Small intestine (tissue), 7 donors: ENCODE measurements around the gene ABI1. TPM values are rescaled to one million over a fixed set of nuclear protein-coding genes. Genes with fewer than 3 reads are reported as not detected.

Source experiments
- DNase-seq, 2 donors: peaks; one replicate each; pipeline versions ENCODE4 v3.0.0 to v3.0.0-alpha.2; 2013
- FAIRE-seq: peaks from 2 replicates; lab custom pipeline; 2012; peaks lifted over from hg19 to GRCh38; lab: Jason Lieb, UNC
- H3K27ac ChIP-seq, 3 donors: one replicate each; pipeline ENCODE4 v1.5.1; 2013; ENCODE audit warnings: low read length in 2 of 3, mild to moderate bottlenecking in 2 of 3, control low read depth in 1 of 3, inconsistent platforms in 1 of 3, low read depth in 1 of 3, moderate library complexity in 1 of 3
- H3K27me3 ChIP-seq, 3 donors: one replicate each; pipeline ENCODE4 v1.6.1; 2013; ENCODE audit warnings: low read length in 3 of 3, inconsistent platforms in 1 of 3; ENCODE audit not compliant: control insufficient read depth in 3 of 3, insufficient read depth in 3 of 3
- H3K36me3 ChIP-seq, 3 donors: one replicate each; pipeline ENCODE4 v1.6.1; 2013; ENCODE audit warnings: low read length in 3 of 3, inconsistent platforms in 1 of 3, low read depth in 1 of 3, mild to moderate bottlenecking in 1 of 3, moderate library complexity in 1 of 3; ENCODE audit not compliant: control insufficient read depth in 3 of 3, insufficient read depth in 2 of 3
- H3K4me1 ChIP-seq, 3 donors: one replicate each; pipeline ENCODE4 v1.6.1; 2013; ENCODE audit warnings: low read length in 2 of 3, inconsistent platforms in 1 of 3, low read depth in 1 of 3, mild to moderate bottlenecking in 1 of 3, moderate library complexity in 1 of 3; ENCODE audit not compliant: control insufficient read depth in 3 of 3, insufficient read depth in 2 of 3
- H3K4me3 ChIP-seq, 3 donors: one replicate each; pipeline ENCODE4 v1.5.1; 2013; ENCODE audit warnings: low read length in 3 of 3, control low read depth in 1 of 3, inconsistent platforms in 1 of 3, low read depth in 1 of 3, mild to moderate bottlenecking in 1 of 3, moderate library complexity in 1 of 3
- H3K9me3 ChIP-seq, 2 donors: one replicate each; pipeline ENCODE4 v1.6.1; 2013; ENCODE audit warnings: low read depth in 1 of 2, low read length in 1 of 2; ENCODE audit not compliant: control insufficient read depth in 2 of 2, insufficient read depth in 1 of 2
- WGBS, 3 donors: extraction: QIAGEN DNeasy Blood & Tissue Kit; methylation state at CpG; one replicate each; pipeline ENCODE4 v1.1.7; 2013; 5-methylcytosine and 5-hydroxymethylcytosine counted together
- polyA plus RNA-seq, 4 donors: library from polyadenylated mRNA; stranded (reverse) in 3 of 4; unstranded in 1 of 4; fragments of 200-250 nt in 3 of 4; fragments of 120-200 nt in 1 of 4; gene quantifications; one replicate each; pipeline versions ENCODE4 v1.2.1 to v1.2.3, GENCODE V29; 2013
- donor health status: healthy with polysubstance abuse.
- donor health status: control.
- donor health status: control.
- donor health status: Bipolar disorder and iron deficiency.
- donor health status: healthy.

ABI1 gene
- polyA plus RNA-seq, 4 donors, result 25.5 to 53.0 (median 38.4) TPM

- 83 to 92% (median 90%) methylated on average over 4 of the region's 4 CpGs for whole genome bisulfite sequencing, 3 donors
- Histone ChIP-seq H3K27me3 (no peaks in the 10 kb centered on the region), H3K4me3 (no peak overlapping the region), H3K27ac (no peak overlapping the region), H3K4me1 (peaks cover 0 to 27% (median 0%) of the 10 kb centered on the region in 3 donors), H3K9me3 (no peaks in the 10 kb centered on the region), H3K36me3 (peaks cover 3 to 59% (median 16%) of the 10 kb centered on the region in 3 donors)
- FAIRE-seq (no peak), DNase-seq (no peak)
These were observed 125.3 kb downstream of the ABI1 start for GRCh38 chr10:26735435-26735834.

GRCh38 chr10:26733750-26734568, 126.8 kb downstream of the ABI1 start:
- Histone ChIP-seq H3K4me3 (no peak overlapping the region), H3K9me3 (no peaks in the 10 kb centered on the region), H3K27me3 (no peaks in the 10 kb centered on the region), H3K27ac (peak overlapping the region; percentile 21 to 72 (median 49)), H3K4me1 (peaks cover 0 to 27% (median 0%) of the 10 kb centered on the region in 3 donors), H3K36me3 (peaks cover 3 to 51% (median 10%) of the 10 kb centered on the region in 3 donors)
- FAIRE-seq (no peak), DNase-seq (peak; percentile 88 to 93)
- 27 to 67% (median 46%) methylated on average over 14 of the region's 14 CpGs for WGBS, 3 donors

- Histone ChIP-seq H3K27me3 (no peaks in the 10 kb centered on the region), H3K36me3 (peaks cover 3 to 60% (median 4%) of the 10 kb centered on the region in 3 donors), H3K27ac (no peak overlapping the region), H3K4me3 (no peak overlapping the region), H3K9me3 (no peaks in the 10 kb centered on the region), H3K4me1 (peaks cover 0 to 21% (median 0%) of the 10 kb centered on the region in 3 donors)
- 88 to 100% (median 97%) methylated on average over 2 of the region's 2 CpGs for WGBS, 3 donors
- FAIRE-seq, result no peak
- no peak for DNase-seq
These were observed 130.2 kb downstream of the ABI1 start for GRCh38 chr10:26730552-26730951.

- DNase-seq, result no peak
- 86 to 92% (median 90%) methylated on average over 4 of the region's 4 CpGs for WGBS, 3 donors
- H3K4me3 ChIP-seq, result no peak overlapping the region
- FAIRE-seq, result no peak
- no peak overlapping the region for H3K27ac ChIP-seq
- peaks cover 3 to 57% (median 3%) of the 10 kb centered on the region in 3 donors for H3K36me3 ChIP-seq
- H3K27me3 ChIP-seq, result no peaks in the 10 kb centered on the region
- no peaks in the 10 kb centered on the region for H3K9me3 ChIP-seq
- peaks cover 0 to 13% (median 0%) of the 10 kb centered on the region in 3 donors for H3K4me1 ChIP-seq
These were observed 131.4 kb downstream of the ABI1 start for GRCh38 chr10:26729395-26729794.

GRCh38 chr10:26728957-26729356, 131.8 kb downstream of the ABI1 start:
- peaks cover 0 to 9% (median 0%) of the 10 kb centered on the region in 3 donors for H3K4me1 ChIP-seq
- H3K36me3 ChIP-seq, result peaks cover 3 to 53% (median 4%) of the 10 kb centered on the region in 3 donors
- DNase-seq (no peak), FAIRE-seq (no peak)
- H3K27me3 ChIP-seq, result no peaks in the 10 kb centered on the region
- H3K9me3 ChIP-seq, result no peaks in the 10 kb centered on the region
- H3K4me3 ChIP-seq, result no peak overlapping the region
- WGBS, 3 donors, result 90 to 93% (median 91%) methylated on average over 7 of the region's 7 CpGs
- no peak overlapping the region for H3K27ac ChIP-seq

- Histone ChIP-seq H3K27ac (no peak overlapping the region), H3K36me3 (peaks cover 3 to 45% (median 7%) of the 10 kb centered on the region in 3 donors), H3K9me3 (no peaks in the 10 kb centered on the region), H3K4me3 (no peak overlapping the region), H3K4me1 (no peaks in the 10 kb centered on the region), H3K27me3 (no peaks in the 10 kb centered on the region)
- 97 to 100% (median 100%) methylated on average over 1 of the region's 1 CpG for WGBS, 3 donors
- FAIRE-seq (no peak), DNase-seq (no peak)
These were observed 133.8 kb downstream of the ABI1 start for GRCh38 chr10:26727005-26727404.

- FAIRE-seq, result no peak
- peak; percentile 60 to 71 for DNase-seq
- H3K36me3 ChIP-seq, result peaks cover 7 to 47% (median 9%) of the 10 kb centered on the region in 3 donors
These were observed 134.7 kb downstream of the ABI1 start for GRCh38 chr10:26725837-26726727.

GRCh38 chr10:26723016-26723415, 137.7 kb downstream of the ABI1 start:
- peaks cover 8 to 50% (median 9%) of the 10 kb centered on the region in 3 donors for H3K36me3 ChIP-seq
- FAIRE-seq (no peak), DNase-seq (no peak)
- H3K4me1 ChIP-seq, result no peaks in the 10 kb centered on the region
- no peak overlapping the region for H3K27ac ChIP-seq
- H3K27me3 ChIP-seq, result no peaks in the 10 kb centered on the region
- no peaks in the 10 kb centered on the region for H3K9me3 ChIP-seq
- WGBS, 3 donors, result 88 to 98% (median 96%) methylated on average over 4 of the region's 4 CpGs
- H3K4me3 ChIP-seq, result no peak overlapping the region

More at GRCh38 chr10:26725837-26726727, 134.7 kb downstream of the ABI1 start:
- 52 to 57% (median 56%) methylated on average over 8 of the region's 8 CpGs for WGBS, 3 donors
- no peaks in the 10 kb centered on the region for H3K27me3 ChIP-seq
- H3K27ac ChIP-seq, result no peak overlapping the region
- H3K4me3 ChIP-seq, result no peak overlapping the region
- H3K9me3 ChIP-seq, result no peaks in the 10 kb centered on the region
- H3K4me1 ChIP-seq, result no peaks in the 10 kb centered on the region
